Activated CD8-positive, alpha-beta T cell treated with anti-CD3 and anti-CD28 coated beads, Interleukin-2, amount 10 ng/mL, durations not matched to agents 7 days and 5 days (primary cell): ENCODE measurements around the gene PRIM1. TPM values are rescaled to one million over a fixed set of nuclear protein-coding genes. Genes with fewer than 3 reads are reported as not detected.

ENCODE experiments used
- ATAC-seq: fragments of 150-1000 bp; cut with Tn5 transposase; one replicate; pipeline ENCODE4 v1.10.0; 2021; ENCODE audit warnings: moderate library complexity
- CTCF ChIA-PET: fragments of 350-600 bp; sonication (Branson Sonifier 250); formaldehyde crosslinking; loops from one replicate; lab custom pipeline; 2021; ENCODE audit warnings: antibody characterized with exemption; lab: Charles Lee
- POLR2A ChIA-PET: fragments of 350-600 bp; sonication (Branson Sonifier 250); formaldehyde crosslinking; loops from one replicate; lab custom pipeline; 2021; ENCODE audit warnings: antibody characterized with exemption; lab: Charles Lee
- DNase-seq: peaks from one replicate; pipeline ENCODE4 v3.0.0-alpha.2; 2020
- H3K27ac Mint-ChIP-seq: one replicate; pipeline ENCODE4 v1.8.0; 2021; ENCODE audit warnings: mild to moderate bottlenecking, mixed read lengths
- H3K27me3 Mint-ChIP-seq: one replicate; pipeline ENCODE4 v1.8.0; 2021; ENCODE audit warnings: low read depth, mixed read lengths
- H3K36me3 Mint-ChIP-seq: one replicate; pipeline ENCODE4 v1.8.0; 2021; ENCODE audit warnings: low read depth, mixed read lengths
- H3K4me1 Mint-ChIP-seq: one replicate; pipeline ENCODE4 v1.8.0; 2021; ENCODE audit warnings: low read depth, mixed read lengths
- H3K4me3 Mint-ChIP-seq: one replicate; pipeline ENCODE4 v1.8.0; 2021; ENCODE audit warnings: mild to moderate bottlenecking, mixed read lengths
- H3K9me3 Mint-ChIP-seq: one replicate; pipeline ENCODE4 v1.8.0; 2022; ENCODE audit warnings: mixed read lengths; ENCODE audit not compliant: insufficient read depth
- total RNA-seq, 2 experiments: library from RNA; stranded (reverse); gene quantifications; one replicate each; pipeline ENCODE4 v1.2.3, GENCODE V29; 2021

PRIM1 gene
- total RNA-seq, 2 experiments from 2014 or later, result 56.8 to 60.4 TPM

DNA sequence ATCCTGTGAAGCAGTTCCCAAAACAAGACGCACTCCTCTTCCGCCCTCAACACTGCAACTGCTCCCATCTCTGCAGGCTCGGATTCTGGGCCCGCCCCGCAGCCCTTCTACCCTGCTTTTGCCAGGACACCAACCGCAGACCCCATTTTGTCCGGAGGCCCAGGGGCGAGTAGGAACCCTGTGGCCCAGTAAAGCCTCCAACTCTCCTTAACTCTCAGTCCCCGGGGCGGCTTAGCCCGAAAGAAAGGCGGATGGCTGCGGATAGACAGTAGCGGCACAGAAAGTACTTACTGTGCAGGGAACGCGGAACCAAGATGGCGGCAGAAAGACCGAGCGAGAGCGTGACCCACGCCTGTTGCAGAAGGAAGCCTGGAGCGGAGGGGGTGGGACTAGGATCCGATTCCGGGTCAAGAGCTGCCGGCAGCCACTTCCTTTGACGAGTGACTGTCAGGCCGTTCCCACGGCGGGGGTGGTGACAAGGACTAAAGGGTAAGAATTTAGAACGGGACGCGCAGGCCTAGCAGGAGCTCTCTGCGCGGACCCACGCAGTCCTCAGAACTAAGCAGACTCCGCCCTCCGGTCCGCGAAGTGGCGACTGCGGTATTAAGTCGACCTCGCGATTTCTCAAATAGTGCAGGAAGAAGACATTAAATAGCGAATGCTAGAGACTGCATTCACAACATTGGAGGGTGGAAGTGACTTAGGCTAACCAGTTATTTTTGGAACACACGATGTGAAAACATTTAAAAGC, 27.0 kb downstream of the PRIM1 start, which contains the start of gene NACA:
Gene NACA, minus strand, starts transcription at position 328 of the 751 bp plus-strand sequence. CDS start 778 bp downstream, outside the sequence.
- Mint-ChIP-seq H3K9me3 (no peaks in the 10 kb centered on the region), H3K27me3 (no peaks in the 10 kb centered on the region), H3K4me1 (peaks cover 50% of the 10 kb centered on the region), H3K27ac (peak within 1 kb of the TSS; percentile 97), H3K4me3 (peak within 1 kb of the TSS; percentile 98), H3K36me3 (peaks cover 72% of the 10 kb centered on the region)
- ATAC-seq (peak; percentile 98), DNase-seq (peak; percentile 100)
- CTCF ChIA-PET, result interaction anchor here (0.7 to 1.9 kb wide), 9 partner anchors 24 to 386 kb away, joined by 3 to 9 read pairs (median 4); partner anchors contain the start of gene STAT6
- POLR2A ChIA-PET, result interaction anchor here (0.6 to 6.9 kb wide), 29 partner anchors 9 to 797 kb away, joined by 3 to 119 read pairs (median 4); partner anchors contain the start of genes ATP5F1B, LRP1, NEMP1 and PRIM1

DNA sequence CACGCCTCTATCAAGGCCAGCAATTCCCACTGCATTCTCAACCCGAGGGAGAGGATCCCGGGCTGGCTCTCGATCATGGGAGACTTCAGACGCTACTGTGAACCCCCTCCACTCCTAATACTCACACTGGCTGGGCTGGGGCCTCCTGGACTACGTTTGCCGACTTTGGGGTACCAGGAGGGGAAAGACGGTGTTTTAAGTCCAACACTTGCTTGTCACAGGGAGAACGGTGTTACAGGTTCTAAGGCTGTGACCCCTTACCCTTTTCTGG, 27.5 kb downstream of the PRIM1 start:
- H3K36me3 Mint-ChIP-seq, result peaks cover 73% of the 10 kb centered on the region
- POLR2A ChIA-PET, result interaction anchor here (1.1 to 6.9 kb wide), 6 partner anchors 8 to 96 kb away, joined by 5 to 119 read pairs (median 13); partner anchors contain the start of gene PTGES3
- peak overlapping the region; percentile 97 for H3K27ac Mint-ChIP-seq
- no peaks in the 10 kb centered on the region for H3K27me3 Mint-ChIP-seq
- ATAC-seq, result no peak
- CTCF ChIA-PET, result interaction anchor here (1.4 to 3.8 kb wide), 3 partner anchors 36 to 89 kb away, joined by 8 to 13 read pairs (median 9); no protein-coding TSS in a partner anchor
- peak overlapping the region; percentile 98 for H3K4me3 Mint-ChIP-seq
- no peaks in the 10 kb centered on the region for H3K9me3 Mint-ChIP-seq
- peaks cover 55% of the 10 kb centered on the region for H3K4me1 Mint-ChIP-seq
- DNase-seq, result no peak

DNA sequence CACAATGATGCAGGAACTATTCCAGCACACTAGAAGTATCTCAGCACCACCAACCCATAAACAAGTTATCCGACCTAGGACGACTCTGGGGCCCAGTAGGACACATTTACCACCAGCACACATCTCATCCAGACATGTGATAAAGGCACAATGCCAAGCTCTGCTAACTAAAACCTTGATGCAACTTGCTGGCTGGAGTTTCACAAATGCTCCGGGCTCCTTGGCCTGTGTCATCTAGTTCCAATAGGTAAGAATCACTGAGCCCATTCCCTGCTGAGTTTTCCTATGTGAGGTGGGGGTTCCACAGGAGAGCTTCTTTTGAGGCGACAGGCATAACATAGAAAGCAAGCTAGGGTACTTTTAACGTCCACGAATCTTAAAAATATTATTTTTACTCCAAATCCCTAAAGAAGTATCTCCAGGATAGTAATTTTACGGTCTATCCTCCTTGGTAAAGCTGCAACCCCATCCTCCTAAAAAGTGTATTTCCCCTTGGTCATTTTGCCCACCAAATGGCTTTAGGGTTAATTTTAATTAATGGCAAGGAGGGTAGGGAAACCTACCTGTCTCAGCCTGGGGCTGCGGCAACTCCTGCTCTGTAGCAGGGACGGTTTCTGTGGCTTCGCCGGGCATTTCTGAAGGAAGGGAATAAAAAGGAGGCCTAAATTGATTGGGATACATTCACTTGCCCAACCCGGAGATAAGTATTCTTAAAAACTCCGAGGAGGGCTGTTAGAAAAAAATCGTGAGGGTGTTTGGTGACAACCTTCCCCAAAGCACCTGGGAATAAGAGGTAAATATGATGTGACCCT, 28.0 kb downstream of the PRIM1 start:
- peaks cover 75% of the 10 kb centered on the region for H3K36me3 Mint-ChIP-seq

DNA sequence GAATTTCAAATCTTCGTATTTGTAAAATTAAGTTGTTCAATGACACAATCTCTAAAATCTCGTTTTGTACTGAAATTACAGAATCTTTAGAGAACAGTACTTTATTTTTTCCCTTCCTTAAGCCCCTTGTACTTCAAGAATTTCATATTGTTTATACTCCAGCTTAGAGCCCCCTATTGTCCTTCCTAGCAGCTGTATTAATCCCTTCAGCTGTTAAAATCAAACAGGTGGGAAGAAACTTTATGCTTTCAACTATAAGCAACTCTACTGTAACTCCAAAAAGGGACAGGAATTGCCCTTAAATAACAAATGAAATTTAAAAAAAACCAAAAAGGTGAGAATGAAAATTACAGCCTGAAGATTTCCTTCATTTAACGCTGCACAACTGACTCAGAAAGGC, 28.8 kb downstream of the PRIM1 start:
- Mint-ChIP-seq H3K9me3 (no peaks in the 10 kb centered on the region), H3K27me3 (no peaks in the 10 kb centered on the region), H3K36me3 (peaks cover 81% of the 10 kb centered on the region), H3K4me1 (peaks cover 66% of the 10 kb centered on the region), H3K4me3 (peak overlapping the region; percentile 98), H3K27ac (peak overlapping the region; percentile 97)
- no peak for ATAC-seq
- CTCF ChIA-PET, result interaction anchor here (1.0 to 3.8 kb wide), 5 partner anchors 34 to 87 kb away, joined by 3 to 13 read pairs (median 5); partner anchors contain the start of gene PTGES3
- no peak for DNase-seq
- POLR2A ChIA-PET, result interaction anchor here (0.8 to 6.9 kb wide), 3 partner anchors 36 to 94 kb away, joined by 3 to 119 read pairs (median 5); partner anchors contain the start of gene PTGES3

More for the DNA sequence above, 28.0 kb downstream of the PRIM1 start:
- Mint-ChIP-seq H3K4me1 (peaks cover 60% of the 10 kb centered on the region), H3K27me3 (no peaks in the 10 kb centered on the region), H3K9me3 (no peaks in the 10 kb centered on the region), H3K27ac (peak overlapping the region; percentile 97), H3K4me3 (peak overlapping the region; percentile 98)
- ATAC-seq (no peak), DNase-seq (peak; percentile 27)
- POLR2A ChIA-PET, result interaction anchor here (0.7 to 6.9 kb wide), 3 partner anchors 37 to 277 kb away, joined by 3 to 119 read pairs (median 5); partner anchors contain the start of gene PTGES3
- CTCF ChIA-PET, result interaction anchor here (1.5 to 3.8 kb wide), 3 partner anchors 35 to 88 kb away, joined by 5 to 13 read pairs (median 8); partner anchors contain the start of gene PTGES3

DNA sequence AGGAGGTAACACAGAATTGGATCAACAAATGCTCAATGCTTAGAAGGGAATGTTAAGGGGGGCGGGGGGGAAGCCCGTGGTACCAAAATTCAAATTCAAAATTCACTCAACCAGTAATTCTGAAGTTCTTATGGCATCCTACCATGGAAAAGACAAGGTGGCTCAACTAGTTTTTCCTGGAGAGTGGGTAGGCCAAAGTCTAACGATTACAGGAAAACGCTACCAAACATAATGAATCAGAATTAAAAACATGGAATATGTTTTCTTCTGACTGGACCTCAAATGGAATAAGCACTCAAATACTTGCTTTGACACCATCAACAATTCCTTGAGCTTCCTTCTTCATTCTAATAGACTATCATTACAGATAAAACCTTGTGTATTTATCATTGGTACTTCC, 29.3 kb downstream of the PRIM1 start:
- H3K4me3 Mint-ChIP-seq, result peak overlapping the region; percentile 98
- no peak for DNase-seq
- peak overlapping the region; percentile 1 for H3K27ac Mint-ChIP-seq
- no peaks in the 10 kb centered on the region for H3K27me3 Mint-ChIP-seq
- H3K9me3 Mint-ChIP-seq, result no peaks in the 10 kb centered on the region
- no peak for ATAC-seq
- H3K4me1 Mint-ChIP-seq, result peaks cover 66% of the 10 kb centered on the region
- POLR2A ChIA-PET, result interaction anchor here (0.8 to 6.9 kb wide), 2 partner anchors 35 to 86 kb away, joined by 3 to 119 read pairs; partner anchors contain the start of gene PTGES3
- H3K36me3 Mint-ChIP-seq, result peaks cover 81% of the 10 kb centered on the region
- CTCF ChIA-PET, result interaction anchor here (1.0 to 3.8 kb wide), 5 partner anchors 34 to 87 kb away, joined by 3 to 13 read pairs (median 5); partner anchors contain the start of gene PTGES3

DNA sequence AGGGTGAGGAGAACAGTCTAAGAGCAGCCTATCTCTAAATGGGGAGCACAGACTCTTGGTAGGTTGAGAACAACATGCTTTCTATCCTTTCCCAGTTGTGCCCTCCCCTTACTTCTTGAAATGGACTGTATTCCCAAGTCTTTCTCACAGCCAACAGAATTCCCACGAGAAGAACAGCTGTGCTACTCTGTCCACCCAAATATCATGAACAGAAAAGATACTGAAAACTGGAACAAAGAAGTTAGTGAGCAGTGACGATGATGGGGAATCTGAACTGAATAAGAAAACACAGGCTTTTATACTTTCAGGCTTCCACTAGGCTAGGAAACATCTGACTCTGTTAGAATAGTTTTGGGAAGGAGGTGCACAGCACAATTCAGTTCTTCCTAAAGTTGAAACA, 30.4 kb downstream of the PRIM1 start:
- H3K36me3 Mint-ChIP-seq, result peaks cover 75% of the 10 kb centered on the region
- H3K9me3 Mint-ChIP-seq, result no peaks in the 10 kb centered on the region
- POLR2A ChIA-PET, result interaction anchor here (6.9 kb wide), 1 partner anchor 34 kb away, joined by 119 read pairs; the partner anchor contains the start of gene PTGES3
- no peak for ATAC-seq
- H3K4me1 Mint-ChIP-seq, result peaks cover 70% of the 10 kb centered on the region
- H3K4me3 Mint-ChIP-seq, result peak overlapping the region; percentile 98
- CTCF ChIA-PET, result interaction anchor here (0.8 to 3.8 kb wide), 2 partner anchors 86 to 277 kb away, joined by 3 to 13 read pairs; no protein-coding TSS in a partner anchor
- DNase-seq, result no peak
- H3K27me3 Mint-ChIP-seq, result no peaks in the 10 kb centered on the region
- H3K27ac Mint-ChIP-seq, result peak overlapping the region; percentile 91

DNA sequence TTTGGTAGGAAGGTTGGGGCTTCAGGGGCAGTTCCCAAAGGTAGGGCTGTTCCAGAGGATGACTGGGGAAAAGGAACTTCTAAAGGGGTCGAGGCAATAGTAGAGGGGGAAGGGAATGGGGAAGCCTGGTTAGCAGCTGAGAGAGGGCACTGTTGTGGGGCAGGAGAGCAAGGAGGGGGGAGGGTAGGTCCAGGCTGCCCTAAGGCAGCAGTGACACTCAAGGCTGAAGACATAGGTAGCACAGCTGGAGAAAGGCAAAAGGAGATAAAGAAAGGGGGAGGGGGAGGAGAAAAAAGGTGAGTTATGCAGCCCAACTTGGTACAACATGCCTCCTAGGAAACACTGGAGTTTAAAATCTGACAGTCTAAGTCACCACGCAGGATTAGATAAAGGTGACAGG, 30.9 kb downstream of the PRIM1 start:
- H3K4me3 Mint-ChIP-seq, result peak overlapping the region; percentile 98

DNA sequence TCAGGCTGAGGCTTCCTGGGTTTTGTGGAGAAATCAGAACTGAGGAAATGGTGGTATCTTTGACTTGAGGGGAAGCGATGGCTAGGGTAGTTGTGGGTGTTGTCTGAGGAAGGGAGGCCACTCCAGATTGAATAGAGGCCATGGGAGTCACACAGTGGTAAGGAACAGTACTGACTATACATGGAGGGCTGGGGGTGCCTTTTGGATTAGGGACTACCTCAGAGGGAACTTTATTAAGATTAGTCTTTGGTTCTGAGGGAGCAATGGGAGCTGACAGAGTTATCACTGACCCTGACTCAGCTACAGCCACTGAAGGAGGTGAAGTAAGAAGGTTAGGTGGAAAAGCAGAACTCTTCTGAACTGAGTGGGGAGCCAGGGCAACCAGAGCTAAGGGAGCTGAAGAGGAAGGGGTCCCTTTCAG, 31.4 kb downstream of the PRIM1 start:
- H3K27me3 Mint-ChIP-seq, result no peaks in the 10 kb centered on the region
- peaks cover 80% of the 10 kb centered on the region for H3K36me3 Mint-ChIP-seq
- H3K27ac Mint-ChIP-seq, result peak overlapping the region; percentile 91
- H3K4me1 Mint-ChIP-seq, result peaks cover 73% of the 10 kb centered on the region
- H3K9me3 Mint-ChIP-seq, result no peaks in the 10 kb centered on the region
- ChIA-PET CTCF (interaction anchor here (1.8 to 3.8 kb wide), 2 partner anchors 50 to 85 kb away, joined by 6 to 13 read pairs; no protein-coding TSS in a partner anchor), POLR2A (interaction anchor here (0.6 to 6.9 kb wide), 2 partner anchors 19 to 33 kb away, joined by 3 to 119 read pairs; partner anchors contain the start of gene PTGES3)
- DNase-seq (no peak), ATAC-seq (no peak)
- peak overlapping the region; percentile 98 for H3K4me3 Mint-ChIP-seq

More for the DNA sequence above, 30.9 kb downstream of the PRIM1 start:
- H3K27ac Mint-ChIP-seq, result peak overlapping the region; percentile 91
- CTCF ChIA-PET, result interaction anchor here (3.8 kb wide), 1 partner anchor 85 kb away, joined by 13 read pairs; no protein-coding TSS in a partner anchor
- DNase-seq (no peak), ATAC-seq (no peak)
- POLR2A ChIA-PET, result interaction anchor here (0.6 to 6.9 kb wide), 2 partner anchors 19 to 34 kb away, joined by 3 to 119 read pairs; partner anchors contain the start of gene PTGES3
- H3K27me3 Mint-ChIP-seq, result no peaks in the 10 kb centered on the region
- peaks cover 72% of the 10 kb centered on the region for H3K4me1 Mint-ChIP-seq
- H3K9me3 Mint-ChIP-seq, result no peaks in the 10 kb centered on the region
- H3K36me3 Mint-ChIP-seq, result peaks cover 78% of the 10 kb centered on the region

DNA sequence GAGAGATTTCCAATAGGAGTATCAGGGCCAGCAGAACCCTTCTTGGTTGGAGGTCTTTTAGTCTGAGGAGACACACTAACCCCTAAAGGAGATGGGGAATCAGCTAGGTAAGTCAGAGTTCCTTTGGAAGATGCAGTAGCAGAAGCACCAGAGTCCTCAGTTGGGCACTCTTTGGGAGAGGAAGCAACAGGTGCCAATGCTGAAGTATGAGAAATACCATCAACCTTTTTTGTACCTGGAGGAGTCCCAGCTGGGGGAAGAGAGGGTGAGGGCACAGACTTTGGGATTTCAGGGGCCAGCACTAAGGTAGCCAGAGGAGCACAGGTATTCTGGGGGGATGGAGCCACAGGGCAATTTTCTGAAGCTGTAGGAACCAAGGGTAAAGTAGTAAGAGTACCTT, 33.1 kb downstream of the PRIM1 start:
- no peak for DNase-seq
- no peaks in the 10 kb centered on the region for H3K27me3 Mint-ChIP-seq
- ATAC-seq, result no peak
- ChIA-PET POLR2A (interaction anchor here (1.3 to 2.7 kb wide), 2 partner anchors 31 to 37 kb away, joined by 4 to 16 read pairs; partner anchors contain the start of gene PTGES3), CTCF (interaction anchor here (0.9 to 1.8 kb wide), 5 partner anchors 32 to 530 kb away, joined by 3 to 6 read pairs (median 3); partner anchors contain the start of gene SMARCC2)
- peak overlapping the region; percentile 91 for H3K27ac Mint-ChIP-seq
- peaks cover 77% of the 10 kb centered on the region for H3K4me1 Mint-ChIP-seq
- H3K9me3 Mint-ChIP-seq, result no peaks in the 10 kb centered on the region
- peaks cover 81% of the 10 kb centered on the region for H3K36me3 Mint-ChIP-seq
- peak overlapping the region; percentile 98 for H3K4me3 Mint-ChIP-seq

DNA sequence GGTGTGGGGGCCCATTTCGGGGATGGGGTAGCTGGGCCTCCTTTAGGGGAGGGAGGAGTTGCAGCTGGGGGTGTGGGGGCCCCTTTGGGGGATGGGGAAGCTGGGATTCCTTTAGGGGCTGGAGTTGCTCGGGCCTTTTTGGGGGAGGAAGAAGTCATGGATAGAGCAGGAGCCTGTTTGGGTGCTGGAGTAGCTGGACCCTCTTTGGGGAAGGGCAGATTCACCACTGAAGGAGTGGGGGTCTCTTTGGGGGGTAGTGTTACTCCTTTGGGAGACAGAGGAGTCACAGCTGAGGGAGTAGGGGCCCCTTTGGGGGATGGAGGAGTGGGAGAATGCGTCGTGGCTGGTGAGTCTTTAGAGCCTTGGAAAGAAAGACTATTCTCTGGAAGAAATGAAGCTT, 33.5 kb downstream of the PRIM1 start:
- Mint-ChIP-seq H3K4me3 (no peak overlapping the region), H3K9me3 (no peaks in the 10 kb centered on the region), H3K27ac (peak overlapping the region; percentile 91), H3K4me1 (peaks cover 76% of the 10 kb centered on the region), H3K36me3 (peaks cover 81% of the 10 kb centered on the region), H3K27me3 (no peaks in the 10 kb centered on the region)
- ATAC-seq, result no peak
- ChIA-PET CTCF (interaction anchor here (1.4 to 1.8 kb wide), 2 partner anchors 33 to 48 kb away, joined by 3 to 6 read pairs; no protein-coding TSS in a partner anchor), POLR2A (interaction anchor here (1.3 to 2.7 kb wide), 2 partner anchors 30 to 36 kb away, joined by 4 to 16 read pairs; partner anchors contain the start of gene PTGES3)
- no peak for DNase-seq
